ENCODE measurements around the gene MED31. TPM values are rescaled to one million over a fixed set of nuclear protein-coding genes. Genes with fewer than 3 reads are reported as not detected.
"Not testable (repeated sequence)": the region's sequence is repeated elsewhere in the genome, so short reads cannot be mapped to it uniquely, and the experiment has no call there.

MED31 gene
- total RNA-seq, 1 donor from 2014 or later, result 17.4 TPM

DNA sequence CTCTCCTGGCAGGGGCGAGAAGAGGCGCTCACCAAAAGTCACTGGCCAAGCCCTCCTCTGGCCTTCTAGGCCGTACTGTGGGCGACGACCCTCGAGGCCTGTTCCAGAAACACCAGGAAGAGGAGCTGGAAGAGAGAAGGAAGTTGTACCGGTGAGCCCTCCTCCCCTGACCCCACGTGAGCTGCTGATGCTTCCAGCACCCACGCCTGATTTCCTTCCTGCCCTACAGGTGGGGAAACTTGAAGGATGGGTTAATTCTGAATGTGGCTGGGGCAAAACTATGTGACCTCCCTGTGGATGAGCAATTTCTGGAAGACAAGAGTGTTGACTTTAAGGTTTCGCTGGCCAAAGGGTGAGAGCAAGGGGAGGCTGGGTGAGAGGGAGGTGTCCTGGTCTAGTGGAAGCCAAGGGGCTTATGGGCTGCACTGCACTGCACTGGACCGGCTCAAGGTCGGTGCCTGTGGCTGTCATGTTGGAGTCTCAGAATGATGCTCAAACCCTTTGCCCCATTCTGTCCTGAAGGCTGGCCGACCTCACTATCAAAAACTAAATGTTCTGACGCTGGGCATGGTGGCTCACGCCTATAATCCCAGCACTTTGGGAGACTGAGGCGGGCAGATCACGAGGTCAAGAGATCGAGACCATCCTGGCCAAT is 6.4 kb upstream of the MED31 start:
- Histone ChIP-seq H3K27me3 (peaks cover 12% of the 10 kb centered on the region), H3K36me3 (no peaks in the 10 kb centered on the region), H3K4me3 (peak overlapping the region; percentile 25), H3K9me3 (no peaks in the 10 kb centered on the region), H3K27ac (no peak overlapping the region), H3K4me1 (peaks cover 3% of the 10 kb centered on the region)
- TF ChIP-seq, protein P1, sequence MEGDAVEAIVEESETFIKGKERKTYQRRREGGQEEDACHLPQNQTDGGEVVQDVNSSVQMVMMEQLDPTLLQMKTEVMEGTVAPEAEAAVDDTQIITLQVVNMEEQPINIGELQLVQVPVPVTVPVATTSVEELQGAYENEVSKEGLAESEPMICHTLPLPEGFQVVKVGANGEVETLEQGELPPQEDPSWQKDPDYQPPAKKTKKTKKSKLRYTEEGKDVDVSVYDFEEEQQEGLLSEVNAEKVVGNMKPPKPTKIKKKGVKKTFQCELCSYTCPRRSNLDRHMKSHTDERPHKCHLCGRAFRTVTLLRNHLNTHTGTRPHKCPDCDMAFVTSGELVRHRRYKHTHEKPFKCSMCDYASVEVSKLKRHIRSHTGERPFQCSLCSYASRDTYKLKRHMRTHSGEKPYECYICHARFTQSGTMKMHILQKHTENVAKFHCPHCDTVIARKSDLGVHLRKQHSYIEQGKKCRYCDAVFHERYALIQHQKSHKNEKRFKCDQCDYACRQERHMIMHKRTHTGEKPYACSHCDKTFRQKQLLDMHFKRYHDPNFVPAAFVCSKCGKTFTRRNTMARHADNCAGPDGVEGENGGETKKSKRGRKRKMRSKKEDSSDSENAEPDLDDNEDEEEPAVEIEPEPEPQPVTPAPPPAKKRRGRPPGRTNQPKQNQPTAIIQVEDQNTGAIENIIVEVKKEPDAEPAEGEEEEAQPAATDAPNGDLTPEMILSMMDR (IDR thresholded peaks at IDR 0.05), result no peak
- intact Hi-C loops (cut with DNase I), result no loop called here
- no peak for ATAC-seq
- DNase-seq, result no peak

GRCh38 chr17:6656797-6657632 is 5.6 kb upstream of the MED31 start:
- DNase-seq; H3K9me3 ChIP-seq; H3K36me3 ChIP-seq; intact Hi-C loops (cut with DNase I); H3K4me1 ChIP-seq; H3K27ac ChIP-seq: not testable (repeated sequence)
- ATAC-seq, result peak; percentile 42
- peak overlapping the region; percentile 25 for H3K4me3 ChIP-seq
- H3K27me3 ChIP-seq, result peaks cover 12% of the 10 kb centered on the region

GRCh38 chr17:6655732-6656361 is 4.4 kb upstream of the MED31 start:
- H3K27me3 ChIP-seq, result peaks cover 12% of the 10 kb centered on the region
- H3K9me3 ChIP-seq; ATAC-seq; intact Hi-C loops (cut with DNase I); H3K4me1 ChIP-seq; H3K27ac ChIP-seq; DNase-seq; H3K4me3 ChIP-seq; H3K36me3 ChIP-seq: not testable (repeated sequence)

GRCh38 chr17:6654841-6655731 is 3.7 kb upstream of the MED31 start:
- Histone ChIP-seq H3K9me3 (no peaks in the 10 kb centered on the region), H3K27ac (no peak overlapping the region), H3K36me3 (no peaks in the 10 kb centered on the region), H3K27me3 (peaks cover 12% of the 10 kb centered on the region), H3K4me1 (peaks cover 14% of the 10 kb centered on the region), H3K4me3 (peak overlapping the region; percentile 25)
- intact Hi-C loops (cut with DNase I), result no loop called here
- TF ChIP-seq, protein P1 (IDR thresholded peaks at IDR 0.05), result no peak
- DNase-seq (peak; percentile 81), ATAC-seq (peak; percentile 17)

GRCh38 chr17:6651919-6652452 is 581 bp upstream of the MED31 start:
- Histone ChIP-seq H3K4me3 (peak overlapping the region; percentile 84), H3K9me3 (no peaks in the 10 kb centered on the region), H3K4me1 (peaks cover 21% of the 10 kb centered on the region), H3K27me3 (peaks cover 12% of the 10 kb centered on the region), H3K27ac (peak overlapping the region; percentile 98), H3K36me3 (peaks cover 27% of the 10 kb centered on the region)
- TF ChIP-seq, protein P1 (IDR thresholded peaks at IDR 0.05), result no peak
- intact Hi-C loops (cut with DNase I), result no loop called here
- ATAC-seq (peak; percentile 30), DNase-seq (peak; percentile 76)

DNA sequence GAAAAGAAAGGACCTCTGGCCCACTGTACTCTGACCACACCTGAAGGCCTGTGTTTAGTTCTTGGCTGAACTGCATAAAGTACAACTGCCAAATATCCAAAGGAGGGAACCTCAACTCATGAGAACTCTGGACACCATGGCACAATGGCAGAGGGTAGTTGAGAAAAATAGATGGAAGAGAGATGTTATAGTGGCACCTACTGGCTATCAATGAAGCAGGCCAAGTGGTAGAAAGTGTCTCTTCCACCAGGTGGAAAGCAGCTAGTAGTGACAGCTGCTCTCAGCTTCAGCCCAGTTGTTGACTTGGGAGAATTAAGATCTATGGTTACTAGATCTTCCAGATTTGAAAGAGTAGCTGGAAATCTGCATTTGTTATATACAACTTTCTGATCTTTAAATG is 3.2 kb downstream of the MED31 start:
- Histone ChIP-seq H3K4me3 (no peak overlapping the region), H3K9me3 (no peaks in the 10 kb centered on the region), H3K36me3 (peaks cover 63% of the 10 kb centered on the region), H3K27me3 (no peaks in the 10 kb centered on the region), H3K4me1 (peaks cover 21% of the 10 kb centered on the region), H3K27ac (no peak overlapping the region)
- intact Hi-C loops (cut with DNase I), result no loop called here
- TF ChIP-seq, protein P1 (IDR thresholded peaks at IDR 0.05), result no peak
- DNase-seq, result no peak
- ATAC-seq, result no peak

Measured in upper lobe of right lung (tissue), 1 donor.